ENCODE data around the gene KRT78.

Gene KRT78

GRCh38 chr12:52805000-52805399 lies 43.8 kb downstream of the KRT78 start:
- Histone ChIP-seq H3K4me1 (ENCODE audit: control insufficient read depth in 1 of 2, insufficient read depth in 2 of 2, low read length in 2 of 2) (no peaks in the 10 kb centered on the region), H3K4me3 (ENCODE audit: low read depth in 1 of 2, low read length in 2 of 2) (no peak overlapping the region), H3K36me3 (ENCODE audit: control insufficient read depth in 1 of 2, insufficient read depth in 2 of 2, low read length in 2 of 2) (no peaks in the 10 kb centered on the region), H3K27me3 (ENCODE audit: low read depth, low read length) (no peaks in the 10 kb centered on the region), H3K27ac (ENCODE audit: low read length) (no peak overlapping the region), H3K9me3 (ENCODE audit: control insufficient read depth in 1 of 2, low read length in 2 of 2) (no peaks in the 10 kb centered on the region)

- no peaks in the 10 kb centered on the region for H3K9me3 ChIP-seq (ENCODE audit: control insufficient read depth in 1 of 2, low read length in 2 of 2)
- H3K27ac ChIP-seq (ENCODE audit: low read length), result no peak overlapping the region
- no peaks in the 10 kb centered on the region for H3K4me1 ChIP-seq (ENCODE audit: control insufficient read depth in 1 of 2, insufficient read depth in 2 of 2, low read length in 2 of 2)
- H3K4me3 ChIP-seq (ENCODE audit: low read depth in 1 of 2, low read length in 2 of 2), result no peak overlapping the region
- H3K36me3 ChIP-seq (ENCODE audit: control insufficient read depth in 1 of 2, insufficient read depth in 2 of 2, low read length in 2 of 2), result no peaks in the 10 kb centered on the region
- no peaks in the 10 kb centered on the region for H3K27me3 ChIP-seq (ENCODE audit: low read depth, low read length)
Observed at GRCh38 chr12:52802442-52802841, 46.4 kb downstream of the KRT78 start.

- Histone ChIP-seq H3K9me3 (ENCODE audit: control insufficient read depth in 1 of 2, low read length in 2 of 2) (no peaks in the 10 kb centered on the region), H3K27ac (ENCODE audit: low read length) (no peak overlapping the region), H3K36me3 (ENCODE audit: control insufficient read depth in 1 of 2, insufficient read depth in 2 of 2, low read length in 2 of 2) (no peaks in the 10 kb centered on the region), H3K4me3 (ENCODE audit: low read depth in 1 of 2, low read length in 2 of 2) (no peak overlapping the region), H3K4me1 (ENCODE audit: control insufficient read depth in 1 of 2, insufficient read depth in 2 of 2, low read length in 2 of 2) (no peaks in the 10 kb centered on the region), H3K27me3 (ENCODE audit: low read depth, low read length) (no peaks in the 10 kb centered on the region)
Observed at GRCh38 chr12:52801773-52802172, 47.0 kb downstream of the KRT78 start.

GRCh38 chr12:52800259-52800917 lies 48.4 kb downstream of the KRT78 start:
- no peaks in the 10 kb centered on the region for H3K9me3 ChIP-seq (ENCODE audit: control insufficient read depth in 1 of 2, low read length in 2 of 2)
- H3K27ac ChIP-seq (ENCODE audit: low read length), result no peak overlapping the region
- no peaks in the 10 kb centered on the region for H3K36me3 ChIP-seq (ENCODE audit: control insufficient read depth in 1 of 2, insufficient read depth in 2 of 2, low read length in 2 of 2)
- no peaks in the 10 kb centered on the region for H3K27me3 ChIP-seq (ENCODE audit: low read depth, low read length)
- H3K4me1 ChIP-seq (ENCODE audit: control insufficient read depth in 1 of 2, insufficient read depth in 2 of 2, low read length in 2 of 2), result no peaks in the 10 kb centered on the region
- no peak overlapping the region for H3K4me3 ChIP-seq (ENCODE audit: low read depth in 1 of 2, low read length in 2 of 2)

- Histone ChIP-seq H3K4me1 (ENCODE audit: control insufficient read depth in 1 of 2, insufficient read depth in 2 of 2, low read length in 2 of 2) (no peaks in the 10 kb centered on the region), H3K9me3 (ENCODE audit: control insufficient read depth in 1 of 2, low read length in 2 of 2) (no peaks in the 10 kb centered on the region), H3K27me3 (ENCODE audit: low read depth, low read length) (no peaks in the 10 kb centered on the region), H3K27ac (ENCODE audit: low read length) (no peak overlapping the region), H3K36me3 (ENCODE audit: control insufficient read depth in 1 of 2, insufficient read depth in 2 of 2, low read length in 2 of 2) (no peaks in the 10 kb centered on the region), H3K4me3 (ENCODE audit: low read depth in 1 of 2, low read length in 2 of 2) (no peak overlapping the region)
Observed at GRCh38 chr12:52799505-52800211, 49.1 kb downstream of the KRT78 start.

- Histone ChIP-seq H3K27me3 (ENCODE audit: low read depth, low read length) (no peaks in the 10 kb centered on the region), H3K4me3 (ENCODE audit: low read depth in 1 of 2, low read length in 2 of 2) (no peak overlapping the region), H3K36me3 (ENCODE audit: control insufficient read depth in 1 of 2, insufficient read depth in 2 of 2, low read length in 2 of 2) (no peaks in the 10 kb centered on the region), H3K4me1 (ENCODE audit: control insufficient read depth in 1 of 2, insufficient read depth in 2 of 2, low read length in 2 of 2) (no peaks in the 10 kb centered on the region), H3K27ac (ENCODE audit: low read length) (no peak overlapping the region), H3K9me3 (ENCODE audit: control insufficient read depth in 1 of 2, low read length in 2 of 2) (no peaks in the 10 kb centered on the region)
Observed at GRCh38 chr12:52798671-52799504, 49.9 kb downstream of the KRT78 start.

GRCh38 chr12:52798003-52798670 lies 50.7 kb downstream of the KRT78 start:
- no peaks in the 10 kb centered on the region for H3K9me3 ChIP-seq (ENCODE audit: control insufficient read depth in 1 of 2, low read length in 2 of 2)
- no peaks in the 10 kb centered on the region for H3K27me3 ChIP-seq (ENCODE audit: low read depth, low read length)
- no peaks in the 10 kb centered on the region for H3K4me1 ChIP-seq (ENCODE audit: control insufficient read depth in 1 of 2, insufficient read depth in 2 of 2, low read length in 2 of 2)
- H3K4me3 ChIP-seq (ENCODE audit: low read depth in 1 of 2, low read length in 2 of 2), result no peak overlapping the region
- no peak overlapping the region for H3K27ac ChIP-seq (ENCODE audit: low read length)
- no peaks in the 10 kb centered on the region for H3K36me3 ChIP-seq (ENCODE audit: control insufficient read depth in 1 of 2, insufficient read depth in 2 of 2, low read length in 2 of 2)

- Histone ChIP-seq H3K36me3 (ENCODE audit: control insufficient read depth in 1 of 2, insufficient read depth in 2 of 2, low read length in 2 of 2) (no peaks in the 10 kb centered on the region), H3K4me1 (ENCODE audit: control insufficient read depth in 1 of 2, insufficient read depth in 2 of 2, low read length in 2 of 2) (no peaks in the 10 kb centered on the region), H3K4me3 (ENCODE audit: low read depth in 1 of 2, low read length in 2 of 2) (no peak overlapping the region), H3K9me3 (ENCODE audit: control insufficient read depth in 1 of 2, low read length in 2 of 2) (no peaks in the 10 kb centered on the region), H3K27me3 (ENCODE audit: low read depth, low read length) (no peaks in the 10 kb centered on the region), H3K27ac (ENCODE audit: low read length) (no peak overlapping the region)
Observed at GRCh38 chr12:52797529-52797894, 51.3 kb downstream of the KRT78 start.

- Histone ChIP-seq H3K4me3 (ENCODE audit: low read depth in 1 of 2, low read length in 2 of 2) (no peak overlapping the region), H3K27ac (ENCODE audit: low read length) (no peak overlapping the region), H3K36me3 (ENCODE audit: control insufficient read depth in 1 of 2, insufficient read depth in 2 of 2, low read length in 2 of 2) (no peaks in the 10 kb centered on the region), H3K27me3 (ENCODE audit: low read depth, low read length) (no peaks in the 10 kb centered on the region), H3K4me1 (ENCODE audit: control insufficient read depth in 1 of 2, insufficient read depth in 2 of 2, low read length in 2 of 2) (no peaks in the 10 kb centered on the region), H3K9me3 (ENCODE audit: control insufficient read depth in 1 of 2, low read length in 2 of 2) (no peaks in the 10 kb centered on the region)
Observed at GRCh38 chr12:52796839-52797528, 51.8 kb downstream of the KRT78 start.

GRCh38 chr12:52796429-52796794 lies 52.4 kb downstream of the KRT78 start:
- Histone ChIP-seq H3K4me3 (ENCODE audit: low read depth in 1 of 2, low read length in 2 of 2) (no peak overlapping the region), H3K4me1 (ENCODE audit: control insufficient read depth in 1 of 2, insufficient read depth in 2 of 2, low read length in 2 of 2) (no peaks in the 10 kb centered on the region), H3K36me3 (ENCODE audit: control insufficient read depth in 1 of 2, insufficient read depth in 2 of 2, low read length in 2 of 2) (no peaks in the 10 kb centered on the region), H3K27me3 (ENCODE audit: low read depth, low read length) (no peaks in the 10 kb centered on the region), H3K27ac (ENCODE audit: low read length) (no peak overlapping the region), H3K9me3 (ENCODE audit: control insufficient read depth in 1 of 2, low read length in 2 of 2) (no peaks in the 10 kb centered on the region)

Data from muscle layer of duodenum (tissue), 2 donors.